NCI-H146 treated with DMSO at 0.1 percent for 48 hours (cell line): ENCODE measurements around the gene RNF167.
A peak's percentile ranks its signal among the peaks of the same experiment; 100 is the strongest.
"Not testable (repeated sequence)": the region's sequence is repeated elsewhere in the genome, so short reads cannot be mapped to it uniquely, and the experiment has no call there.

Experiments
- DNase-seq: peaks from one replicate; lab custom pipeline; 2025; ENCODE audit not compliant: unreplicated experiment; lab: John Stamatoyannopoulos, UW

RNF167 gene

DNA sequence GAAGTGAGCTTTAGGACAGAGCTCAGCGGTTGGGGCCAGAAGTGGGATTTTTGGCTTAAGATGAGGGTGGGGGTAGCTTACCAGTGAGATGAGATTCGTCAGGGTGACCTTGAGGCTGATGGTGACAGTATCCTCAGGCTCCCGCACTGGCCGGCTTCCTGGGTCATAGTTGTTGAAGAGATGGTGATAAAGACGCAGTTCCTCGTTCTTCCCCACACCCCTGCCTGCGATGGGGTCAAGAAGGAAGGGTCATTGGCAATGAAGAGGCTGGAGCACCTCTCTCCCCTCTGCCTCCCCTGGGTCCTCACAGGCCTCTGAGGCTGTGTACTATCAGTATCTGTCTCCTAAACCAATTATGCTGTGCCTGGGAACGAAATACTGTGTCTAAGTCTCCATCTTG, 37.5 kb upstream of the RNF167 start:
- DNase-seq = no peak

DNA sequence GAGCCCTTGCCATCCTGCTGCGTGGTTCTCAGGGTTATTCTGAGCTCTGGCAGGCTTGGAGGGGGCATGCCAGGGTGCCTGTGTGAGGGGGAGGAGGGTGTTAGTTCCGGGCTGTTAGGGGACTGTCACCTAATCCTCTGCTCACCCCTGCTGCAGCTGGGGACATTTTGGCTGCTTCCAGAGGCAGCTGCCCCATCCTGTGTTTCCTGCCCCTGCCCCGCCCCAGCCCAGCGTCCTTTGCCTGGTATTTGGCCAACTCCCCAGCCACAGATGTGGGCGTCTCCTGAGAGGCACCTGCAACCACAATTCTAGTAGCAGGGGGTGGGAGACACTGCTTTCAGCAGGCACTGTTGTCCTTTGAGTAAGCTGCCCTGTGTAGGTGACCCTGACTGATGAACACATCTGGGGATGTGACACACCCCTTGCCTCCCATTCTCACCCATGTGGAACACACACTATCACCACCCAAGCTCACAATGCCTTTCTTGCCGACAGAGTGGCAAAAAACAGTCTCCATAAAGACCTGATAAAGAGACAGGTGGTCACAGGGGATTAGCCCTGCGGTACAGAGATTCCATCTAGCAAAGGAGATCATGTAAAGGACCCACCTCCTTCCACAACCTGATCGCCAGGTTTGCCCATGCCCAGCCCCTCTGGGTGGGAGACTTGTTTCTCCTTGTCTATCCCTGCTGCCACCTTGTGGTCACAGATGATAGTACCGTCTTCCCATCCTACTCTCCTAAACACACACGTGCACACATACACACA, 36.8 kb upstream of the RNF167 start, which contains the start of gene CHRNE:
CHRNE (minus strand) TSS at position 48 of the 768 bp plus-strand sequence; CDS start at position 13, 35 bp downstream.
- peak; percentile 43 for DNase-seq

GRCh38 chr17:4906642-4907041, 33.4 kb upstream of the RNF167 start:
- DNase-seq = not testable (repeated sequence)

DNA sequence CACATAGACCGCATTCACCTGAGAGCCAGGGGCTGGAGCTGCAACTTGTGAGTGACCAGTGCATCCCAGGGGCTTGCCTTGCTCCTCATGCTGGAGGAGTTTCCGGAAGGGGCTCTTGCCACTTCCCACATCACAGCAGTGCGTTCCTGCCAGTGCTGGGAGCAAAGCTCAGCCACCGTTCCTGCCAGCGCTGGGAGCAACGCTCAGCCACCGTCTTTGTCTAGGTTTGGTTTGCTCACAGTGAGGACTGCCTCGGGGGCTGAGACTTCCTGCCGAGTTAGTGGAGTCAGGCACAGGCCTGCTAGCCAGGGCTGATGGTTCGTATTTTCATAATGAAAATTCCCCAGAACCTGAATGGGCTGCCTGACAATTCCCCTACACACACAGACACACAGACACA, 31.8 kb upstream of the RNF167 start:
- peak; percentile 68 for DNase-seq

DNA sequence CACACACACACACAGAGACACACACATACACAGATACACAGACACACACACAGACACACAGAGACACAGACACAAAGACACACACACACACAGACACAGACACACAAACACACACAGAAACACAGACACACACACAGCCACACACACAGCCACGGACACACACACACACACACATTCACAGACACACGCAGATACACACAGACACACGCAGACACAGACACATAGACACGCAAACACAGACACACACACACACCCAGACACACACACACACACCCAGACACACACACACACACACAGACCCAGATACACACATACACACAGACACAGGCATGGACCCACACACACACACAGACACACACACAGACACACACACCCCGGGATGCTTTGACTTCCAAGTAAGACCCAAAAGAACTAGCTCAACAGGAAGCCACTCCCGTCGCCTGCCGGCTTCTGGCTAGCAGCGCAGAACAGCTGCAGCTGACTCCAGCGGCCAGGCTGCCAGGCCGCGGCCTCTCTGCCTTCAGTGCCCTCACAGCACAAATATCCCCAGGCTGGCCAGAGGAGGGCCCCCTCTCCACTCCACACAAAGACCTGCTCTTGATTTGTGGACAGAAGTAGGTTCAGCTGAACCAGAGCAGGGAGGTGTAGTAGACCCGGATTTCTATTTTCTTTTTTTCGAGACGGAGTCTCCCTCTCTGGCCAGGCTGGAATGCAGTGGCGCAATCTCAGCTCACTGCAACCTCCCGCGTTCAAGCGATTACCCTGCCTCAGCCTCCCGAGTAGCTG, 31.2 kb upstream of the RNF167 start:
- DNase-seq = peak; percentile 73

GRCh38 chr17:4913994-4914393, 26.1 kb upstream of the RNF167 start:
- DNase-seq = no peak

GRCh38 chr17:4914551-4914950, 25.5 kb upstream of the RNF167 start:
- not testable (repeated sequence) for DNase-seq

DNA sequence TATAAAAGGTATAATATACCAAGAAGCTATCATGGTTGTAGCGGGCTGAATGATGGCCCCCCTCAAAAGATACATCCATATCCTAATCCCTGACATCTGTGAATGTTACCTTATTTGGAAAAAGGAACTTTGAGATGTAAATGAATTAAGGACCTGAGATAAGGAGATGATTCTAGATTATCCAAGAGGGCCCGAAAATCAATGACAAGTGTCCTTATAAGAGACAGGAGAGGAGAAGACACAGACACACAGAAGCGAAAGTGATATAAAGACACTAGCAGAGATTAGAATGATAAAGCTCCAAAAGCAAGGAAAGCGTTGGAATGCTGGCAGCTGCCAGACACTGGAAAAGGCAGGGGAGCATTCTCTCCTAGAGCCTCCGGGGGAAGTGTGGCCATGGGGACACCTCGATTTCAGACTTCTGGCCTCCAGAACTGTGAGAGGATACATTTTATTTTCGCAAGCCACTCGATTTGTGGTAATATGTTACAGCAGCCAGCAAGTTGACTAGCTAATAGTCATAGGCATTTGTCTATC, 20.5 kb upstream of the RNF167 start:
- no peak for DNase-seq

GRCh38 chr17:4920351-4921048, 19.6 kb upstream of the RNF167 start:
- no peak for DNase-seq

DNA sequence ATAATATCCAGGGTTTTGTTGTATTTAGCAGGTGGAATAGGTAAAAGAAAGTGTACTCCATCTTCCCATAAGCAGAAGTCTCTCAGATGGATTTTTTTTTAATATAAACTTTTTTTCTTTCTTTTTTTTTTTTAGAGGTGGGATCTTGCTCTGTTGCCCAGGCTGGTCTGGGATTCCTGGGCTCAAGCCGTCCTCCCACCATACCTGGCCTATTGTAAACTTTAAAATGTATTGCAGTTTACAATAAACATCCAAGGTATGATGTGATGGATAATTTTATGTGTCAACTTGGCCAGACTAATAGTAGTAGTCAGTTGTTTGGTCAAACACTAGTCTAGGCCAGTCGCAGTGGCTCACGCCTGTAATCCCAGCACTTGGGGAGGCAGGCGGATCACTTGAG, 18.7 kb upstream of the RNF167 start:
- DNase-seq = no peak

DNA sequence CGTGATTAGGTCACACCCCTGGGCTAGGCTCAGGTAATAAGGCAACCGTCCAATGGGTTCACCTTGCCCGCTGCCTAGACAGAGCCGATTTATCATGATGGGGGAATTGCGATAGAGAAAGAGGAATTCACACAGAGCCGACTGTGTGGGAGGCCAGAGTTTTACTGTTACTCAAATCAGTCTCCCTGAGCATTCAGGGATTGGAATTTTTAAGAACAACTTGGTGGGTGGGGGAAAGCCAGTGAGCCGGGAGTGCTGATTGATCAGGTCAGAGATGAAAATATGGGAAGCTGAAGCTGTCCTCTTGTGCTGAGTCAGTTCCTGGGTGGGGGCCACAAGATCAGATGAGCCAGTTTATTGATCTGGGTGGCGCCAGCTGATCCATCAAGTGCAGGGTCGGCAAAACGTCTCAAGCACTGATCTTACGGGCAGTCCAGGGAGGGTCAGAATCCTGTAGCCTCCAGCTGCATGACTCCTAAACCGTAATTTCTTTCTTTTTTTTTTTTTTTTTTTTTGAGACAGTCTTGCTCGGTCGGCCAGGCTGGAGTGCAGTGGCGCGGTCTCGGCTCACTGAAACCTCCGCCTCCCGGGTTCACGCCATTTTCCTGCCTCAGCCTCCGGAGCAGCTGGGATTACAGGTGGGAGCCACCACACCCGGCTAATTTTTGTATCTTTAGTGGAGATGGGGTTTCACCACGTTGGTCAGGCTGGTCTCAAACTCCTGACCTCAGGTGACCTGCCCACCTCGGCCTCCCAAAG, 13.3 kb upstream of the RNF167 start:
- not testable (repeated sequence) for DNase-seq

DNA sequence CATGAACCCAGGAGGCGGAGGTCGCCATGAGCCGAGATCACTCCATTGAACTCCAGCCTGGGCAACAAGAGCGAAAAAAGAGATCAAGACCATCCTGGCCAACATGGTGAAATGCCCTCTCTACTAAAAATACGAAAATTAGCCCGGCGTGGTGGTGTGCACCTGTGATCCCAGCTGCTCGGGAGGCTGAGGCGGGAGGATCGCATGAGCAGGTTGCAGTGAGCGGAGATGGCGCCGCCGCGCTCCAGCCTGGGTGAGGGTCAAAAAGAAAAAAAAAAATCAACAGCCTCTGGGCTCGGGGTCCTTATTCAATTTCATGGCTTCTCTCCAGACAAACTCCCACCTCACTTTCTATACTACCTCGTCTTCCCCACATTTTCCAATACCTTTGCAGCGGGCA, 11.2 kb upstream of the RNF167 start:
- no peak for DNase-seq

- no peak for DNase-seq
Measured at GRCh38 chr17:4931963-4932362, 8.1 kb upstream of the RNF167 start, which contains the start of gene GP1BA. Gene GP1BA, plus strand, starts transcription at chr17:4932277. Its CDS starts 328 bp downstream, at chr17:4932605.

DNA sequence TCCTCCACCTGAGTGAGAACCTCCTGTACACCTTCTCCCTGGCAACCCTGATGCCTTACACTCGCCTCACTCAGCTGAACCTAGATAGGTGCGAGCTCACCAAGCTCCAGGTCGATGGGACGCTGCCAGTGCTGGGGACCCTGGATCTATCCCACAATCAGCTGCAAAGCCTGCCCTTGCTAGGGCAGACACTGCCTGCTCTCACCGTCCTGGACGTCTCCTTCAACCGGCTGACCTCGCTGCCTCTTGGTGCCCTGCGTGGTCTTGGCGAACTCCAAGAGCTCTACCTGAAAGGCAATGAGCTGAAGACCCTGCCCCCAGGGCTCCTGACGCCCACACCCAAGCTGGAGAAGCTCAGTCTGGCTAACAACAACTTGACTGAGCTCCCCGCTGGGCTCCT, 7.3 kb upstream of the RNF167 start:
- no peak for DNase-seq

- no peak for DNase-seq
Measured at GRCh38 chr17:4933646-4934045, 6.4 kb upstream of the RNF167 start.

- no peak for DNase-seq
Measured at GRCh38 chr17:4934173-4934979, 5.7 kb upstream of the RNF167 start.

GRCh38 chr17:4935650-4936049, 4.4 kb upstream of the RNF167 start:
- DNase-seq = no peak

GRCh38 chr17:4936436-4936835, 3.6 kb upstream of the RNF167 start:
- no peak for DNase-seq

GRCh38 chr17:4937553-4937952, 2.5 kb upstream of the RNF167 start:
- DNase-seq = no peak

GRCh38 chr17:4938069-4938491, 2.0 kb upstream of the RNF167 start:
- no peak for DNase-seq
